ENCODE results near the gene PHACTR2.
"Not testable (repeated sequence)": the region's sequence is repeated elsewhere in the genome, so short reads cannot be mapped to it uniquely, and the experiment has no call there.

Gene PHACTR2

DNA sequence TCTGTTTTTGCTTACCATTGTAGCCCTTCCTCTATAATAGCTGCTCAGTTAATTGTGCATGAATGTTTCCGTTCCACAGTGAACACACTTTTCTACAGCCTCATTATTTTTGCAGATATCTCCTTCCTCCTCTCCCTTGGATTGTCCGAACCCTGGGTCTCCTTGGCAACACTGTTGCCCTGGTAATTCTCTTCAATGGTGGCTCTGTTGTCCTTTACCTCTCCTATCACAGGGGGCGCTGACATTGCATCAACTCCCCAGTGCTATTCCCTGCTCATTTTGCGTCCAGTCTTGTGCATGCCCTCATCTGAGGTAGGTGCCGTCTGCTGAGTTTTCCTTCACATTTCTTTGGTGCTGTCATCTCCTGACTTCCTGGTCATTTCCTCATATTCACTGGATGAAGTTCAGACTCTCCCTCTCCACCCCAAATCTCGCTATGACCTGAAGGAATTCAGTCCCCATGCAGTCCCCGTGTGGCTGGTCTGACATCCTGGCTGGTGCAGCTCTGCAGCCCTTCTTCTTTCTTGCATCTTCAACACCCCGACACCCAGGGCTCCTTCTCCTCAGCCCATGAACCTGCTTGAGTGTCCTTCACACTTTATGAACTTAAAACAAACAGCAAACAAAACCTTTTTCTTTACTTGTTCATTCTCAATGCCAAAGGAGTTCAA lies 21.1 kb downstream of the PHACTR2 start:
- no peak for DNase-seq (ENCODE audit: low read depth)

DNA sequence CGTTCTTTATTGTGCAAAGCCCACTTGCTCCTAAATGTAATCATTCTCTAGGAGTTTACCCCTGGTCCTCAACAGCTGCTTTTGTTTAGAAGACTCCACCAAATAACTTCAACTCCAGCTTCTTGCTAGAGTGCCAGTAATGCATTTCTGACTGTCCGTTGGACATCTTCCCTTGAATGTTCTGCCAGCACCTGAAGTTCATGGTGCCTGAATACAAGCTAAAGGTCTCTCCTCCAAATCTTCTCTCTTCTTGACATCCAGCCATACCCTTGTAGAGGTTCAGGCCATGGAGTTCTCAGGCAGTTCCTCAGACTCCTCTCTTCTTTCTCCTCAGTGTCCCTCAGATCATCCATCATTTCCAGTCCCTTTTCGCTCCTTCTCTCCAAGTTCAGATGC lies 21.7 kb downstream of the PHACTR2 start:
- no peak for DNase-seq (ENCODE audit: low read depth)

DNA sequence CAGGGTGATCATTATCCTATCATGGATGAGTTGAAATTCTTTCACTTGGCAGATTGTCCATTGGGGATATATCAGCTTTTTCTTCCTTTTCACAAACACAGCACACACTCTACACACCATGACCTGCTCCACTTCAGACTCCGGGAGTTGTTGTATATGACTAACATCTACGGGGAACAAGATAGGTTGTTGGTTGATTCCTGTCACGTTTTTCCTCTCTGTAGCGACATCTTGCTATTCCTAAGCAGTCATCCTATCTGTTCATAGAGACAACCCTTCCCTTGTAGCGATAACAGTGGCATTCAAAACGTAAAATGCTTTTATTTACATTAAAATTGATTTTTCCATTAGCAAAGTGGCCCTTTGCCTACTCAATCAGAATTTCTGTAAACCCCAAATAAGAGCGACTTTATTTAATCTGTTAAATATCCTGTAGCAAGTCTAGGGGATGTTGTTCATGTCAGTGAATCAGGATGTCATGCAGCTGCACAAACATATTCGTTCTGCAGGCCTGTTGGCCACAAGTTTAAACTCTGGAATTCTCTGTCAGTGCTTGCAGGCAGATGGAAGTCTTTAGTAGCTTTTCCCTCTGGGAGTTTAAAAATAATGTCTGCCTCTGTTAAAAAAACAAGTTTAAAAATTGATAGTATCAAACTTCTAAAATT lies 23.1 kb downstream of the PHACTR2 start:
- DNase-seq (ENCODE audit: low read depth) = no peak

DNA sequence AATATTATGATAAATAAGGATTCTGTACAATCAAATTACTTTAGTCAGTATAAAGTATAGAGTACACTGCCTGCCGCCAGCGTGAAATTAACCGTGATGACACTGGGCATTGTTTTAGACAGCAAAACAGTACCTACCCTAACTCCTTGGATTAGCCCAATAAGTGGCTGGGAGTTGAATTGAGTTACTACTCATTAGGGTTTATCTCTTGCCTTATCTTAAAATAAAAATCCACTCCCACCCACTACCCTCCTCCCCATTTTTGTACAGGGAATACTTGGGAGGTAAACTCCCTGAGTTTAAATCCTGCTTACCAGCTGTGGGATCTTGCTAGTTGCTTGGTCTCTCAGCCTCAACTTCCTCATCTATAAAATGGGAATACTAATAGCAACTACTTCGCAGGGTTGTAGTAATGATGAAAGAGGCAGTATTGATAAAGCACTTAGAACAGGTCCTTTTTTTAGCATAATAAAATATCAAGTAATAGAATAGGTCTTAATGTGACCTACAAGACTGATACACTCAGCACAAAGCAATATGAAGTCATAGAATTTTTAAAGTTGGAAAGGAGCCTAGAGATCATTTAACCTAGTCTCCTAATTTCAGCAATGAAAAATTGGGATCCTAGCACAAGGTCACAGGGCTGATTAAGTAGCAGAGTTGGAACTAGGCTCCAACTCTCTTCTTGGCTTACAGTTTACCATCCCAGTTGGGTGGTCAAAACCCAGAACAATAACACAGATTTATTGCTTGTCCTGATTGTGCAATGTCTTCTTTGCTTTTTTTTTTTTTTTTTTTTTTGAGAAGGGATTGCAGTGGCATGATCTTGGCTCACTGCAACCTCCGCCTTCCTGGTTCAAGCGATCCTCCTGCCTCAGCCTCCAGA lies 23.8 kb downstream of the PHACTR2 start:
- no peak for DNase-seq (ENCODE audit: low read depth)

DNA sequence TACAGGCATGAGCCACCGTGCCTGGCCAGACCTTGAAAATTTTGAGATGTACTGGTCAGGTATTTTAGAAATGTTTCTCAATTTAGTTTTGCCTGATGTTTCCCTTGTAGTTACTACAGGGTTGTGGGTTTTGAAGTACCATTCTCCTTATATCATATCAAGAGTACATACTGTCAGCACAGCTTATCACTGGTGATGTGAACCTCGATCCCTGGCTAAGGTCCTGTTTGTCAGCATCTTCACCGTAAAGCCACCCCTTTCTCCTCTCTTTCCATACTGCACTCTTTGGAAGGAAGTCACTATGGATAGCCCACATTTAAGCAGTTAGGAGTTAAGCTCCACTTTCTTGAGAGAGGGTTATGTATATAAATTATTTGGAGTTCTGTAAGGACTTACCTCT lies 27.8 kb downstream of the PHACTR2 start:
- no peak for DNase-seq (ENCODE audit: low read depth)

DNA sequence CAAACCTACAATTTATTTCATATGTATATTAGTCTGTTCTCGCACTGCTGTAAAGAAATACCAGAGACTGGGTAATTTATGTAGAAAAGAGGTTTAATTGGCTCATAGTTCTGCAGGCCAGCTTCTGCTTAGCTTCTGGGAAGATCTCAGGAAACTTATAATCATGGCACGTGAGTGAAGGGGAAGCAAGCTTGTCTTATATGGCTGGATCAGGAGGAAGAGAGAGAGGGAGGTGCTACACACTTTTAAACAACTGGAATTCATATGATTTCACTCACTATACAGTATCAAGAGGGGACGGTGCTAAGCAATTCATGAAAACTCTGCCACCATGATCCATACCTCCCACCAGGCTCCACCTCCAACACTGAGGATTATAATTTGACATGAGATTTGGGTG lies 29.9 kb downstream of the PHACTR2 start:
- no peak for DNase-seq (ENCODE audit: low read depth)

DNA sequence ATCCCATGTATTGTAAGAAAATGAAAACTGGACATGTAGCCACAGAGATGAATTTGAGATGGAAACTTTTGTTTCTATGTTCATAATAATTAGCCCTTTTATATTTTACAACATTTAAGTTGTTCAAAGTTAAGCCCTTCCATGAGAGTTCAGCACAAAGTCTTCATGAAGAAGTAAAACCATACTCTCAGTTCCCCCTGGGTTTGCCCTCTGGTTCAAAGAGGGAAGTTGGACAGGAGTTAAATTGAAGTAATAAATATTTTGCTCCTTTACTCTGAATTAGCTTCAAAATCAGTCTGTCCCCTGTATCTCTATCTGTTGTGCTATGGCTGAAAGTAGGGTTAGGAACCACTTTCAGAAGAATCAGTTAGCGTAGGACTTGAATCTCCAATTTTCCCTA lies 31.1 kb downstream of the PHACTR2 start:
- DNase-seq (ENCODE audit: low read depth) = no peak

DNA sequence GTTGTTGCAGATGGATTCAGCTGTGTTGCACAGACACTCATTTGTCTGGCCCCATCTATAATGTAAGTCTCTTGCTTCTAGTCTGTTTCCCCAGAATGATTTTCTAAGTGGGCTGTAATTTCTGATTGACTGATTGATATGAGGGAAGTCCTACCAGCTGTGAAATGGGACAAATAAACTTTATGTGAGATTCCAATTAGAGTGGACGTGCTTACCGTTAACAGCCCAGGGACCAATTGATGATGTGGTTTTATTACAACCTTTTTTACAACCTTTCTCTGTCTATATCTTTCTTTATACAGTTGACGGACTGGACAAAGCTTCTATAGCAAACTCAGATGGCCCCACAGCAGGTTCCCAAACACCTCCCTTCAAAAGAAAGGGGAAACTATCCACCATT lies 33.9 kb downstream of the PHACTR2 start:
- DNase-seq (ENCODE audit: low read depth) = no peak

DNA sequence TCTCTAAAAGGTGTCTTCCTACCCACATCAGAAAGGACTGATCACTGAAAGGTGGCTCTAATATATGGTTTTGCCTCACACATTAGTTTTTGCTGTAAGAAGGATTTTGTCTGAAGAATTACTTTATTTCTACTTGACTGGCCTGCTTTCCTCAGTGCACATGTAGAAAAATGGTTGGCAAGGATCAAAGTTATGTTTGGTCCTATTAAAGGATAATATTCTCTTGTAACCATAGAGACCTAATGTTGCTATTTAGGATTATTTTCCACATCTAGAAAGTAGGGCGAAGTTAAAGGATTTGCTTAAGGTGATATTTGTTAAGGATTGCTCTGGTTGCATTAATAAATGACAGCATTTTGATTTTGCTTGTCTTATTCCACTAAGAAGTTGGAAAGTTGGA lies 40.7 kb downstream of the PHACTR2 start:
- no peak for DNase-seq (ENCODE audit: low read depth)

DNA sequence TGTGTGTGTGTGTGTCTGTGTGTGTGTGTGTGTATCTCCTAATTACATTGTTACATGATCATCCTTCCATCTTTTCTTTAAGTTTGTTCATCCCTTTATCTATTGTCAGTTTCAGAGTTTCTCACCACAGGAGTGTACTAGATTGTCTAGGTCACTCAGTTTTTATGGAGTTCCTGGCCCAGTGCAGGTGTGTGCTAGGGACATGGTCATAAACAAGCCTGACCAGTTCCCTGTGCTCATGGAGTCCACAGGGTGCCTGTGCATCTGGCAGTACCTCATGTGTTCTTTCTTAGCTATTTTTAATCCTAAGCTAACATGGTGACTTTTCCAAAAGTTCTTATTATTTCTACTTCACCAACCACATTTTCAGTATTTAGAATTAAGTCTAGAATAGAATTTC lies 43.9 kb downstream of the PHACTR2 start:
- no peak for DNase-seq (ENCODE audit: low read depth)

DNA sequence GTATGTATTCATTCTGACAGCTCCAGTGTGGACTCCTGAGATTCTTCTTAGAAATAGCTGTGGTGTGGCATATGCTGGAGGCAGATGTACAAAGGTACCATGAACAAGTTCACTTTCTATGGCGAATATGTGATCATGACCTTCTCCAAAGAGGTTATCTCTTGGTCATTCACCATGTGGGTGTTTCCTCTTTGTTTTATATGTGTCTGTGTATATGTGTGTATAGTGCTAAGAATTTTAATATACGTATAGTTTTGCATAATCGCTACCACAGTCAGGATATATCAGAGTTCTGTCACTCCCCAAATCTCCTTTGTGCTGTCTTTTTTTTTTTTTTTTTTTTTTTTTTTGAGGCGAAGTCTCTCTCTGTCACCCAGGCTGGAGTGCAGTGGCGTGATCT lies 47.1 kb downstream of the PHACTR2 start:
- DNase-seq (ENCODE audit: low read depth) = no peak

DNA sequence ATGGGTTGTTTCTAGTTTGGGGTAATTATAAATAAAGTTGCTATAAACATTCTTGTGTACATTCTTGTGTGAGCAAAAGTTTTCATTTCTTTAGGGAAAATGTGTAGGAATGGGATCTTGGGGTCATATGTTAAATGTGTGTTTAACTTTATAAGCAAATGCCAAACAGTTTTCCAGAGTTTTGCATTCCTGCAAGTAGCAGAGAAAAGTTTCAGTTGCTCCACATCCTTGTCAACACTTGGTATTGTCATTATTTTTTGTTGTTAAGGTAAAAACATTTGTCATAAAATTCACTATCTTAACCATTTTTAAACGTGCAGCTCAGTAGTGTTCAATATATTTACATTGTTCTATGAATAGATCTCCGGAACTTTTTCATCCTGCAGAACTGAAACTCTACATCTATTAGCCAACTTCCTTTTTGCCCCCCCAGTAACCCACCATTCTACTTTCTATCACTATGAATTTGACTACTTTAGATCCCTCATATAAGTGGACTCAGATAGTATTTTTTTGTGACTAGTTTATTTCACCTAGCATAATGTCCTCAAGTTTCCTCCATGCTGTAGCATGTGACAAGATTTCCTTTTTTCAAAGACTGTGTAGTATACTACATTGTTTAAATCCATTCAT lies 48.4 kb downstream of the PHACTR2 start:
- no peak for DNase-seq (ENCODE audit: low read depth)

DNA sequence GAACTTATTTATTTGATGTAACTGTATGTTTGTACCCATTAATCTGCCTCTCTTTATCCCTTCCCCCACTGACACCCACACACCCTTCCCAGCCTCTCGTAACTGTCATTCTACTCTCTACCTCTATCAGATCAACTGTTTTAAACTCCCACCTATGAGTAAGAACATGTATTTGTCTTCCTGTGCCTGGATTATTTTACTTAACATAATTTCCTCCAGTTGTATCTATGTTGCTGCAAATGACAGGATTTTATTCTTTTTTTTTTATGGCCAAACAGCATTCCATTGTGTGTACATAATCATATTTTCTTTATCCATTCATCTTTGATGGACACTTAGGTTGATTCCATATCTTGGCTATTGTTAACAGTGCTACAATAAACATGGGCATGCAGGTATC lies 49.3 kb downstream of the PHACTR2 start:
- DNase-seq (ENCODE audit: low read depth) = no peak

DNA sequence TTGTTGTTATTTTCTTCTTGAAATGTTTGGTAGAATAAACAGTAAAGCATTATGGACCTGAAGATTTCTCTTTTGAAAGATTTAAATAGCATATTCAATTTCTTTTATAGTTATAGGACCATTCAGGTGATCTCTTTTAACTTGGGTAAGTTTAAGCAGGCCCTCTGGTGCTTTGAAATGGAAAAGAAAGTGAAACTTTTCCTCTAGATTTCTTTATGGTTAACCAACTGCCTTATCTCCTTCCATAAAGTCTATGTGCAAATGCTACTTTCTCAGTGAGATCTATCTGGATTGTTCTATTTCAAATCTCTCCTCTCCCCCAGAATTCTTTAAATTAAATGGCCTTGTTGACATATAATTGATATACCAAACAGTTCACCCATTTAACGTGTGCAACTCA lies 54.0 kb downstream of the PHACTR2 start:
- no peak for DNase-seq (ENCODE audit: low read depth)

DNA sequence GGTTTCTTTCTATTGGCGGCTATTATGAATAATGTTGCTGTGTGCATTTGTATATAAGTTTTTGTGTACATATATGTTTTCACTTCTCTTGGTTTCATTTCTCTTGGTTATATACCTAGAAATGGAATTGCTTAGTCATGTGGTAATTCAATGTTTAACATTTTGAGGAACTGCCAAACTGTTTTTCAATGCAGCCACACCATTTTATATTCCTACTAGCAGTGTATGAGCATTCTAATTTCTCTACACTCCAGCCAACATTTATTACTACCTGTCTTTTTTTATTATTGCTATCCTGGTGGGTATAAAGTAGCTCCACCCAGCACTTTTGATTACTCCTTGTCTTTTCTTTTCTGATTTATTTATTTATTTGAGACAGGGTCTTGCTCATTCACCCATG lies 54.8 kb downstream of the PHACTR2 start:
- no peak for DNase-seq (ENCODE audit: low read depth)

DNA sequence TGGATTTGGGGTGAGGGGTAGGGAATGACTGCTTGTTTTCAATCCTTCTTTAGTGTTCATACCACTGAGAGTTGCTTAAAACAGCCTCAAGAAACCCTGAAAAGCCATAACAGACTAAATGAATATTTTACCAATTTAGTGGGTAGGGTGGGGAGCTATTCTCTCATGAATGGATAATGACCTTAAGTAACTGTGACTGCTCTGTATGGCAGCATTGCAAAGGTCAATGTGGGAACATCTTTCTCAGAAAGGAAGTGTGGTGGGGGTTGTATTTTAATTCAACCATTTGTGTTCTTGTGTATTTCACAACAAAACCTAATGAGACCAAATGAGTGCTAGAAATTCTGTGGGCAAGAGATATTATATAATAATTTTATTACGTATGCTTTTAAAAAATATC lies 55.7 kb downstream of the PHACTR2 start:
- no peak for DNase-seq (ENCODE audit: low read depth)

DNA sequence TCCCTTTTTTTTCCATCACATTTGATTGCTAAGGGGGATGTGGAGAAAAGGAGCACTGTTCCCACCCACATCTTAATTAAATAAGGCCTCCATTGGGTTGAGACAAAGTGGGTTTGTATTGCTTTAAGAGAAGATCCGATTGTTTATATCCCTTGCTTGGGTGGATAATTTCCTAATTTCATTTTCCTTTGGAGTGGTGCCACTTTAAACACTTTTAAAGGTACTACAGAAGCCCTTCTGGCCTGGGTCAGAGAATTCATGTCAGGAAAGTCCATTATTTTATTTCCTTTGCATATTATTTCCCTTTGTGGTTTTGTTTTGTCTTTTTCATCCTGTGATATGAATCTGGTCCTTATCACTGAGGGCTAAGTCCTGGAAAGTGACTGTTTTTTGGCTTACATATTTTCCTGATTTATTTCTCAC lies 56.9 kb downstream of the PHACTR2 start:
- no peak for DNase-seq (ENCODE audit: low read depth)

DNA sequence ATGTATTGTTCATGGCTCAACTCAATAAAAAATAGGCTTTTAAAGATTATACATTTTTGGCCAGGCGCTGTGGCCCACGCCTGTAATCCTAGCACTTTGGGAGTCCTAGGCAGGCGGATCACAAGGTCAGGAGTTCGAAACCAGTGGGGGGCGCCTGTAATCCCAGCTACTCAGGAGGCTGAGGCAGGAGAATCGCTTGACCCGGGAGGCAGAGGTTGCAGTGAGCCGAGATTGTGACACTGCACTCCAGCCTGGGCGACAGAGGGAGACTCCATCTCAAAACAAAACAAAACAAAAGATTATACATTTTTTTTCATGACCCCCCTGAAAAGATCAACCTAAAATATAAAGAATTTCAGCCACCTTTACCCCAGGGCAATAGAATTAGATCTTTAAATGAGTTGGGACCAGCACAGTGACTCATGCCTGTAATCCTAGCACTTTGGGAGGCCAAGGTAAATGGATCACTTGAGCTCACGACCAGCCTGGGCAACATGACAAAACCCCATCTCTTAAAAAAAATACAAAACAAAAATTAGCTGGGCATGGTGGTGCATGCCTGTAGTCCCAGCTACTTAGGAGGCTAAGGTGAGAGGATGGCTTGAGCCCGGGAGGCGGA lies 60.4 kb downstream of the PHACTR2 start:
- DNase-seq (ENCODE audit: low read depth) = not testable (repeated sequence)

DNA sequence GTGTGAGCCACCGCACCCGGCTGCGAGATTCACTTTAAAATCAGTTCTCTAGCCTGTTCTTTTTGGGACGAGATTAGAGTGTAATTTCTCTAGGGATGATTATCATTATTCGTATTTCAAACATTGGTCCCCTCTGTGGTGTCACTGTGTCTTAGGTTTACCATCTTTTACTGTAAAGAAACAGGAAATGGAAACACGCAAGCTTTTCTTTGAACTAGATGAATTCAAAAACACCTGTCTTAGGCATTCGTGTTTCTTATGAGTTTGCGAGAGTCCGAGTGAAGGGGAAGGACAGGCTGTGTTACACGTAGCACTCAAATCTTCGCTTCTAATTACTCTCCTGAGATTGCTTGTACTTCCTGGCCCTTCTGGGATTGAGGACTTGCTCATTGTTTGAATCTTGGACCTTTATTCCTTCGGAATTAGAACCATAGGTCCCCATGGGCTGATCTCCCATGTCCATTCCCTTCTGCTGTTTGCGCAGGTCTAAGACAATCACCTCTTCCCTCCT lies 61.6 kb downstream of the PHACTR2 start:
- DNase-seq (ENCODE audit: low read depth) = no peak

DNA sequence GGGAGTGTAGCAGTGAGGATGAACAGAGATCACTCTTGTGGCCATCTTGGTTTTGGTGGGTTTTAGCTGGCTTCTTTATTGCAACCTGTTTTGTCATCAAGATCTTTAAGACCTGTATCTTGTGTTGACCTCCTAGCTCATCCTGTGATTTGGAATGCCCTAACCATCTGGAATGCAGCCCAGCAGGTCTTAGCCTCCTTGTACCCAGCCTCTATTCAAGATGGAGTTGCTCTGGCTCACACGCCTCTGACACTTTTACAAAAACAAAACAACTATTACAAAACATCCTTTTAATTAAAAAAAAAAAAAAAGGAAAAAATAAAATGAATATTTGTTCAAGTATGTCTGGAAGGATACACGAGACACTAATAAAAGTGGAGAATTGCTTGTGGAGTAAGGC lies 62.4 kb downstream of the PHACTR2 start:
- DNase-seq (ENCODE audit: low read depth) = no peak

DNA sequence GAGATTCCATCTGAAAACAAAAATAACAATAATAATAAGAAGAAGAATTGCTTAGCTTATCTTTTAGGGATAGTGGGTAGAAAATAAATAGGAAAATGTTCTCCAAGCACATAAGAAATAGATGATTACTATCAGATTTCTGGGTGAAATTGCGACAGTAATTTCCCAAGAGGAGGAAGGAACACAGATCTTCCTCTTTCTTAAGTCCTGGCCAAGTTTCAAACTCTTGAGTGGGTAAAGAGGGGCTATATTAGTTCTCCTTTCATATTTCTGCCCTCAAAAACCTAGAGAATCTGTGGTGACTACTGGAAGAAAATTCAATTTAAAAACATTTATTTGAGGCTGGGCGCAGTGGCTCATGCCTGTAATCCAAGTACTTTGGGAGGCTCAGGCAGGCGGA lies 63.7 kb downstream of the PHACTR2 start:
- no peak for DNase-seq (ENCODE audit: low read depth)

Measured in activated gamma-delta T cell treated with anti-CD3 and anti-CD28 coated beads, Interleukin-2, amount 50 U/mL, for 16 hours (primary cell).